HG03064 (cell line): Measurements from ENCODE around the gene TGFBR3.

Experiments
- ATAC-seq: cut with Tn5 transposase; IDR thresholded peaks from one replicate; pipeline ENCODE4 v1.9.1; 2021; ENCODE audit warnings: low read depth; ENCODE audit not compliant: unreplicated experiment

The TGFBR3 gene

GRCh38 chr1:91827459-91828321 lies 58.3 kb downstream of the TGFBR3 start:
- no peak for ATAC-seq

- ATAC-seq = no peak
Measured at GRCh38 chr1:91827087-91827458, 58.9 kb downstream of the TGFBR3 start.

DNA sequence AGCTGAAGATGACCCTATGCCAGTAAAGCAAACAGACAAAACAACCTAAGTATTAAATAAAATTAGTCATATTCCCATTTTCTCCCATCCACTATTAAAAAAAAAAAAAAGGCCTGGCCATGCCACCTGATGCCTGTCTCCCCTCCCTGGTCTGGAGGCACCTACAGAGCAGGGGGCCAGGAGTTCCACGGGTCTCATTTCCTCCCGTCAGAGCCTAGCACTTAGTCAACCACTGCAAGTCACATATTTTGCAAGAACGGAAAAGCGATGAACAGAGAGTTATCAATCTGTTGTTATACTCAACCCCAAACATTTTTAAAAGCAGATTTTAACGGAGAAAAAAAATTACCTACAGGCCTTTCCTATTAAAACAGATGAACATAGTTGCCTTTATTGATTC lies 59.3 kb downstream of the TGFBR3 start:
- no peak for ATAC-seq

DNA sequence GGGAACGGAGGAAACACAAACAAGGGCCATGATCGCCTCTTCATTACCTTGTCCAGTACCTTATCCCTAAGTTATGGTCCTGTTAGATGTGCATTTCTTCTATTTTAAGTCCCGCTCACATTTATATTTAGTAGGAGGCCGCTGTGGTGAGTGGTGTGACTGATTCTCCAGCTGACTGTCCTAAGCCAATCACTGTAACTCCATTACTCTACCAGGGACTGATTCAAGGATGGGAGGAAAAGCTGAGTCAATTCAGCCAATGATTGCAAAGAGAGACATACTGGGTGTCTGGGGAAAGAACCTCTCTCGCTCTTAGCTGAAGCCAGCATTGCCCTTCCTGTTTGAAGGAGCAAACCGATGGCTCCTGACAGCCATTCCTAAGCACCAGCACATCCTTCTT lies 59.7 kb downstream of the TGFBR3 start:
- ATAC-seq = no peak

GRCh38 chr1:91821126-91821868 lies 64.7 kb downstream of the TGFBR3 start:
- ATAC-seq = no peak

DNA sequence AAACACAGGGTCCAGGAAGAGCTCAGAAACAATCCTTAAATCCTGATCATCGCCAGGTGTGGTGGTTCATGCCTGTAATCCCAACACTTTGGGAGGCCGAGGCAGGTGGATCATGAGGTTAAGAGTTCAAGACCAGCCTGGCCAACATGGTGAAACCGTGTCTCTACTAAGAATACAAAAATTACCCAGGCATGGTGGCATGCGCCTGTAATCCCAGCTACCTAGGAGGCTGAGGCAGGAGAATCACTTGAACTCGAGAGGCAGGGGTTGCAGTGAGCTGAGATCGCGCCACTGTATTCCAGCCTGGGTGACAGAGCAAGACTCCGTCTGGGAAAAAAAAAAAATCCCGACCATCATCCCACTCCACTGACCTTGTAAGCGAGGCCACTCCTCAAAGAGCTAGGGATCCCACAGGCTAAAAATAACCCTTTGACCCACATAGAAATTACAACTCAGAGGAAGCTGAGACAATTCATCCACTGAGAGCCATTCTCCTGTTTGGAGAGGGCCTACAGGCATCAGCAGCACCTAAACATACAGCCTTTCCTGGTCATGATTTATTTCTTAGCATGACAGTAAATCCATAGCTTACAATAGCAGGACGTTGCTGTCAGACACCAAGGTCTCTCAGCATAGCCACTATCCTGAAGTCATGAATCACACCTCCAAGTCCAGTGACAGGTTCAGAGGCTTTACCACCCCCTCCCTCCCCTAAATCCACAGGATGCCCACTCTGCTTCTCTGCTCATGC lies 66.7 kb downstream of the TGFBR3 start:
- ATAC-seq = no peak

DNA sequence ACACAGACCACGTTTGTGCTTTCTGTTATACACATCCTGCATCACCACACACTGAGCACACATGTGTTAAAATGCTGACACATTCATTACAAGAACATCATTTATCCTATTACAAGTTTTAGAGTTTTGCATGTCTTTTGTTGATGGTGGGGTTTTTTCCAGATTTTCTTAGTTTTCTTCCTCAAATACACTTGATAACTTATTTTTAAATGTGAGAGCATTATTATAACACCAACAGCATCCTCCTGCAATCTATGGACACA lies 67.3 kb downstream of the TGFBR3 start:
- no peak for ATAC-seq

- ATAC-seq = no peak
Measured at GRCh38 chr1:91817211-91817905, 68.6 kb downstream of the TGFBR3 start.

DNA sequence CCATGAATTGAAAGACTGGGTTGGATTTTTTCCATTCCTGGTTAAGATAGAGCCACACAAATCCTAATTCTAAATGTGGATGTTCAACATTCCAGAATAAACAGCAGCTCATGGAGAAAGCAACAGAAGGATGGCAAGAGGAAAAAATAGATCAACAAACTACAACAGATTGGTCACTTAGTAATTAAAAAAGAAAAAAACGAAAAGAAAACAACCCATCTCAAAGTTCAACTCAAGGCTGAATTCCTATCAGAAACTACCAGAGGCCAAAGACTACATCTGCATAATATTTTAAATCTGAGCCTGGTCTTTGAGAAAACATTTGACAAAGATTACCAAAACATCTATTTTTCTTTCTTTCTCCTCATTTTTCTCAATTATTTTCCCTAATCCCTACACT lies 69.9 kb downstream of the TGFBR3 start:
- ATAC-seq = no peak

DNA sequence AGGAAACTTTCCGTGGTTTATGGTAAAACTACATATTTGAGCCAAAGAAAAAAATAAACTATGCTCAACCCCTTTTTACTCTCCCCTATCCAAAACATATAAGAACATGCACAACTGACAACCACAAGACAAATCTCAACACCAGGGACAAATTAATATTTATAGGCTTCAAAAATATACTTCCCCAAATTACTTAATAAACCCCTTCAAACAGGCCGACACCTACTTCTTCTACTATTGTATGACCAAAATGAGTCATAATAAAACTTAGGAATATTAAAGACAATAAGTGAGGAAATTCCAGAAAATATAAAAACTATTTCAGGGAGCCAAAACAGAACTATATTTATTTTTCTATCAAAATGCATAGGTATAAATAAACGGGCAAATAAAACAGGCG lies 71.5 kb downstream of the TGFBR3 start:
- ATAC-seq = no peak

DNA sequence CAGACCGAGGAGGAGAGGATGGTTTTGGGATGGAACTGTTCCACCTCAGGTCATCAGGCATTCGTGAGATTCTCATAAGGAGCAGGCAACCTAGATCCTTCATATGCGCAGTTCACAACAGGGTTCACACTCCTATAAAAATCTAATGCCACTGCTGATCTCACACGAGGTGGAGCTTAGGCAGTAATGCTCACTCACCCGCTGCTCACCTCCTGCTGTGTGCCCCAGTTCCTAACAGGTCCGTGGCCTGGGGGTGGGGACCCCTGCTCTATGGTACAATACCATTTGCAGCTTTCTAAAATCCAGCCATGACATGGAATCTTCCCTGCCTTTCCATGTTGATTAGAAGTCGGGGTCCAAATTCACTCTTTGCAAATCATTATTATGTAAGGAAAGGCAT lies 72.1 kb downstream of the TGFBR3 start:
- ATAC-seq = no peak

GRCh38 chr1:91811363-91812025 lies 74.5 kb downstream of the TGFBR3 start:
- no peak for ATAC-seq

DNA sequence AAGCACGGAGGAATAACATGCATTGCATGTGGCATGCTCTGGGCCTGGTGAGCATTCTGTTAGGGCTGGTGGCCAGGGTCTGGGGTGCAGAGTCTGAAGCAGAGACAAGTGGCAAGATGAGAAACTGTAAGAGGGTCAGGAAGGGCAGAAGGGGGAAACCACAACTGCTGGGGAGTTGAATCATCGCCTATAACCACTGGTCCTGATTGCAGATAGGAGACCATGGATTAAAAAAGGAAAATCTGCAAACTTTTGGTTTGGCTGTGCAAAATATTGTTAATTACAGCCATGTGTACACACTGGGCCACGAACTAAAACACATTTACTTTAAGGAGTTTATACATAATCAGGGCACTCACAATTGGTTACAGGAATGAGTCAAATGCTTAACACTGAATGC lies 76.6 kb downstream of the TGFBR3 start:
- no peak for ATAC-seq

DNA sequence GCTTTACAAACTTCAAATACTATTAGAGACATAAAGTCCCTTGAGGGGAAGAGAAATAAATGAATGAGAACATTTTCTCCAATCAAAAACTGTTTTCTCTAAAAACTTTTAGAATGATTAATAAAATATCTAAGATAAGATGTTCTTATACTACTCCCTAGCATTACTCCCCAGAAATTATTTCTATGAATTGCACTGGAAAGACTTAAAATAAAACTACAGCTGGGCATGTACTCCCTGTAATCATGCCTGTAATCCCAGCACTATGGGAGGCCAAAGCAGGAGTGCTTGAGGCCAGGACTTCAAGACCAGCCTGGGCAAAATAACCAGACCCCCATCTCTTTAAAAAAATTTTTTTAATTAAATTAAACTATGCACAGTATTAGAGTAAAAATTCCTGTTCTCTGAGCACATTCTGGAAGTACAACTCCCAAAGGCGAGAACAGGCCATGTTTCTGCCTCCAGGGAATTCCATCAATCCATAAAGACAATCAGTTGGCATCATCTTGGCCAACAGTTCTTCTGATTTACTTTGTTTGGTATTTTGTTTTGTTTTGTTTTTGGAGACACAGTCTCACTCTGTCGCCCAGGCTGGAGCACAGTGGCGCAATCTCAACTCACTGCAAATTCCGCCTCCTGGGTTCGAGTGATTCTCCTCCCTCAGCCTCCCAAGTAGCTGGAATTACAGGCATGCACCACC lies 77.9 kb downstream of the TGFBR3 start:
- ATAC-seq = no peak

DNA sequence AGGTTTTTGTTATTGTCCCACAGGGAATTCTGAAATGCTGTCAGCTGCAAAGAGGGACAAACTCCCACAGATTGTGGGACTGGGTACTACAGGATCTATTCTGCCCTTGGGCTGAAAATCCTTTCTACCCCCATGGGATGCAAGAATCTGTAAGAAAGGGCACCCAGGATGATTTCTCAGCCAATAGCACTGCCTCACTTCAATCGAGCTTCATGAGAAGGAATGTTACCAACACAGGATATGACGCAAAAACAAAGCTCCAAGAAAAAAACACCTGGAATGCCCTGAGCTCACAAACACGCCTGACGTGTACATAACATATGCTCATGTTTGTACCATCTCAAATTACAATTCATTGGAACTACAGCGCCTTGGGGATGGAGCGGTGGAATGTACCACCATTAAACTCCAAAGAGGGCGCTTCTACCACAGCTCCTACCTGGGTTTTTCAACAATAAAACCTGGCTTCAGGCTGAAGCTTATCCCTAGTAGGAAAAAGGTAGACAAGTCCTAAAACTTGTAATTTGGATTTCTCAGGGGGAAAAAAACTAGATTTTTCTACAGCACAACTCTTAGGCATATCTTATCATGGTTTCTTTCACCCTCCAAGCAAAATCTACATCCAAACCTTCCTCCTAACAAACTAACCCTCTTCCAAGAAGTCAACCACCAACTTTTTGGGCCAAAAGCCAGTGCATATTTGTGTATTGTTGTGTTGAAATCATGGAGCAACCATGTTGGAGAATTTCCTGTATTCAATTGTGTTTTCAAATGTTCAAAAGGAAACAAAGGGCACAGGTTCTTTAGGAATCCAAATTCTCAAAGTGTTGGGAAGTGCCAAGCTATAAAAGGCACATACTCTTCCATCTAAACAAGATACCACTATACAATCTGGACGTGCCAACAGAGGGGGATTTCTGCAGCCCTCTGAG lies 78.9 kb downstream of the TGFBR3 start:
- no peak for ATAC-seq

- no peak for ATAC-seq
Measured at GRCh38 chr1:91806181-91806768, 79.7 kb downstream of the TGFBR3 start.

DNA sequence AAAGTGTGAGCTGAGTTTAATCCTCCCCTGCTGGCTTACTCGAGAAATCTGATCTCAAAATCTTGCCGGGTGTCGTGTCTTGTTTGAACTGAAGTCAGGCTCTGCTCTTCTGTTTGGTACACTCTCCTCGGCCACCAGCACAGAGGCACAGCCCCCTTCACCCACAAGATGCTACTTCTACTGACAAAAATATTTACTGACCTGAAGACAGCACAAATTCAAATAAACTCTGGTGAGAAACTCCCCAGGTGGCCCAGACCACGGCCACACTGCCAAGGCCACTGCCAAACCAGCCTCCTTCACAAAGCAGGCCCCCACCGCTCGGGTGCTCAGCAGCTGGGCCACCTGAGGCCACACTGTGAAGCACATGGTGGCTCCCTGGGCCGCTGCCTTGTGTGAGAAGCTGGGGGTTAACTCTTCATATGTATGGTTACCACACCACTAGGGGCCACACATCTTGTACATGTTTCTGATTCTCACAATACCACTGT lies 80.6 kb downstream of the TGFBR3 start:
- no peak for ATAC-seq

DNA sequence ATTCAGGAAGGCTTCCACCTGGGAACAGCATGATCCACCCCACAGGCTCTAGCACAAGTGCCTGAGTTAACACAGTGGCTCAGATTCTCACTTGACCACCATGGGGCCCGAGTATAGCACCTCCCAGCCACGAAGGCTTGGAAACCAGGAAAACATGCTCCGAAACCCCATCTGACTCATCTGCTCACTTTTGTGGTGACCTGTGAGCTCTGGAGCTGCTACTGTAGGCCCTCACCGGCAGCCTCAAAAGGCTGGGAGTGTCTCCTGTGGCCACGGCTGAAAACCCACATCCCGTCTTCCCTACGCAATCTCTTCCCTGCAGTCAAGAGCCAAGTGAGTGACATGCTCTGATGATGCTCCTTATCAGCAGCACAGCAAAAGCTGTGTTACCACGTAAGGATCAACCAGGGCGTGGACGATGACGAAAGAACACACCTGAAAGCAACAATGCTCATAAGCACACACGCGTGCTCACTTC lies 81.4 kb downstream of the TGFBR3 start:
- ATAC-seq = peak; percentile 21
